Liver (tissue), 9 donors: Measurements from ENCODE around the gene PTPN22. TPM values are rescaled to one million over a fixed set of nuclear protein-coding genes. Genes with fewer than 3 reads are reported as not detected.

Experiments used
- DNase-seq: peaks from one replicate; pipeline ENCODE4 v3.0.0-alpha.2; 2017; ENCODE audit warnings: low spot score
- H3K27ac ChIP-seq, 2 donors: one replicate each; pipeline ENCODE4 v1.7.0; 2013; ENCODE audit warnings: inconsistent platforms in 2 of 2, low read length in 2 of 2, control low read depth in 1 of 2, low read depth in 1 of 2, mild to moderate bottlenecking in 1 of 2
- H3K27me3 ChIP-seq, 4 donors: one replicate each; pipeline versions ENCODE4 v1.6.1 to v1.7.0; 2013; ENCODE audit warnings: low read length in 3 of 4, inconsistent platforms in 1 of 4, mild to moderate bottlenecking in 1 of 4, moderate library complexity in 1 of 4; ENCODE audit not compliant: control insufficient read depth in 4 of 4, insufficient read depth in 4 of 4
- H3K36me3 ChIP-seq, 4 donors: one replicate each; pipeline versions ENCODE4 v1.6.1 to v1.7.0; 2013; ENCODE audit warnings: low read length in 3 of 4, mild to moderate bottlenecking in 3 of 4, low read depth in 1 of 4, moderate library complexity in 1 of 4; ENCODE audit not compliant: control insufficient read depth in 4 of 4, insufficient read depth in 3 of 4
- H3K4me1 ChIP-seq, 4 donors: one replicate each; pipeline versions ENCODE4 v1.6.1 to v1.7.0; 2013; ENCODE audit warnings: low read length in 3 of 4, mild to moderate bottlenecking in 3 of 4, moderate library complexity in 1 of 4; ENCODE audit not compliant: control insufficient read depth in 4 of 4, insufficient read depth in 4 of 4
- H3K4me3 ChIP-seq, 3 donors: one replicate each; pipeline versions ENCODE4 v1.6.1 to v1.7.0; 2013; ENCODE audit warnings: low read length in 3 of 3, control low read depth in 1 of 3, low read depth in 1 of 3, mild to moderate bottlenecking in 1 of 3
- H3K9ac ChIP-seq, 2 donors: one replicate each; pipeline ENCODE4 v1.7.0; 2013; ENCODE audit warnings: low read length in 2 of 2, mild to moderate bottlenecking in 2 of 2, moderate library complexity in 2 of 2, control low read depth in 1 of 2, low read depth in 1 of 2
- H3K9me3 ChIP-seq, 4 donors: one replicate each; pipeline versions ENCODE4 v1.6.1 to v1.7.0; 2013; ENCODE audit warnings: low read length in 3 of 4; ENCODE audit not compliant: control insufficient read depth in 4 of 4
- CTCF ChIP-seq: fragments of 150-350 bp; IDR thresholded peaks from 2 replicates; pipeline ENCODE4 v1.5.1; 2017; ENCODE audit warnings: improper control_type of control experiment, low read depth, low read length; ENCODE audit not compliant: missing input control
- EGR1 ChIP-seq, 2 donors: IDR thresholded peaks; 2 replicates each; pipeline ENCODE4 v1.6.1; 2016 to 2018; ENCODE audit warnings: antibody characterized with exemption in 2 of 2, low read depth in 2 of 2
- FOXA1 ChIP-seq: IDR thresholded peaks from 2 replicates; pipeline ENCODE4 v1.6.1; 2016; ENCODE audit warnings: antibody characterized with exemption
- FOXA2 ChIP-seq: IDR thresholded peaks from 2 replicates; pipeline ENCODE4 v1.6.1; 2016; ENCODE audit warnings: antibody characterized with exemption
- GABPA ChIP-seq, 2 donors: IDR thresholded peaks in 1 of 2; conservative IDR thresholded peaks in 1 of 2; 2 replicates each; pipeline ENCODE4 v1.6.1; 2016; ENCODE audit warnings: antibody characterized with exemption in 2 of 2, mild to moderate bottlenecking in 1 of 2, moderate library complexity in 1 of 2
- HNF4A ChIP-seq, 2 donors: conservative IDR thresholded peaks; 2 replicates each; pipeline ENCODE4 v1.6.1; 2016; ENCODE audit warnings: antibody characterized with exemption in 2 of 2, mild to moderate bottlenecking in 2 of 2
- HNF4G ChIP-seq: IDR thresholded peaks from 2 replicates; pipeline ENCODE4 v1.6.1; 2016; ENCODE audit warnings: antibody characterized with exemption
- JUND ChIP-seq, 2 donors: IDR thresholded peaks; 2 replicates each; pipeline ENCODE4 v1.6.1; 2016; ENCODE audit warnings: antibody characterized with exemption in 2 of 2
- MAX ChIP-seq: IDR thresholded peaks from 2 replicates; pipeline ENCODE4 v1.6.1; 2016; ENCODE audit warnings: antibody characterized with exemption
- RAD21 ChIP-seq, 2 donors: IDR thresholded peaks; 2 replicates each; pipeline ENCODE4 v1.6.1; 2016; ENCODE audit warnings: antibody characterized with exemption in 2 of 2, mild to moderate bottlenecking in 2 of 2
- SP1 ChIP-seq: IDR thresholded peaks from 2 replicates; pipeline ENCODE4 v1.6.1; 2018; ENCODE audit warnings: antibody characterized with exemption, mild to moderate bottlenecking
- TAF1 ChIP-seq: conservative IDR thresholded peaks from 2 replicates; pipeline ENCODE4 v1.6.1; 2016; ENCODE audit warnings: antibody characterized with exemption, mild to moderate bottlenecking
- YY1 ChIP-seq: IDR thresholded peaks from 2 replicates; pipeline ENCODE4 v1.6.1; 2016; ENCODE audit warnings: antibody characterized with exemption, mild to moderate bottlenecking
- WGBS: extraction: QIAGEN DNeasy Blood & Tissue Kit; methylation state at CpG from one replicate; pipeline ENCODE4 v1.1.7; 2013; 5-methylcytosine and 5-hydroxymethylcytosine counted together
- polyA plus RNA-seq, 2 donors: library from polyadenylated mRNA; stranded (reverse) in 1 of 2; unstranded in 1 of 2; fragments of 200-250 nt in 1 of 2; fragments of >200 nt in 1 of 2; fragmentation: Nextera tagmentation in 1 of 2; extraction: Ambion mirVana in 1 of 2; gene quantifications; one replicate each; pipeline versions ENCODE4 v1.2.1 to v1.2.3, GENCODE V29; 2013 to 2015
- total RNA-seq, 2 donors: library from RNA; depleted of rRNA; stranded (reverse); fragments of >200 nt; gene quantifications; one replicate each; pipeline ENCODE4 v1.2.3, GENCODE V29; 2014
- TF ChIP-seq, protein P1 (sequence below): IDR thresholded peaks from 2 replicates; pipeline ENCODE4 v1.6.1; 2016; ENCODE audit warnings: antibody characterized with exemption, mild to moderate bottlenecking
- TF ChIP-seq, protein P2 (sequence below): IDR thresholded peaks from 2 replicates; pipeline ENCODE4 v1.6.1; 2016; ENCODE audit warnings: antibody characterized with exemption
- donor health status: healthy.
- donor health status: healthy.
- donor health status: healthy.
- donor health status: healthy.
- donor health status: healthy.

The PTPN22 gene
- total and polyA plus RNA-seq, 4 donors, result 0.24 to 1.9 (median 1.0) TPM

DNA sequence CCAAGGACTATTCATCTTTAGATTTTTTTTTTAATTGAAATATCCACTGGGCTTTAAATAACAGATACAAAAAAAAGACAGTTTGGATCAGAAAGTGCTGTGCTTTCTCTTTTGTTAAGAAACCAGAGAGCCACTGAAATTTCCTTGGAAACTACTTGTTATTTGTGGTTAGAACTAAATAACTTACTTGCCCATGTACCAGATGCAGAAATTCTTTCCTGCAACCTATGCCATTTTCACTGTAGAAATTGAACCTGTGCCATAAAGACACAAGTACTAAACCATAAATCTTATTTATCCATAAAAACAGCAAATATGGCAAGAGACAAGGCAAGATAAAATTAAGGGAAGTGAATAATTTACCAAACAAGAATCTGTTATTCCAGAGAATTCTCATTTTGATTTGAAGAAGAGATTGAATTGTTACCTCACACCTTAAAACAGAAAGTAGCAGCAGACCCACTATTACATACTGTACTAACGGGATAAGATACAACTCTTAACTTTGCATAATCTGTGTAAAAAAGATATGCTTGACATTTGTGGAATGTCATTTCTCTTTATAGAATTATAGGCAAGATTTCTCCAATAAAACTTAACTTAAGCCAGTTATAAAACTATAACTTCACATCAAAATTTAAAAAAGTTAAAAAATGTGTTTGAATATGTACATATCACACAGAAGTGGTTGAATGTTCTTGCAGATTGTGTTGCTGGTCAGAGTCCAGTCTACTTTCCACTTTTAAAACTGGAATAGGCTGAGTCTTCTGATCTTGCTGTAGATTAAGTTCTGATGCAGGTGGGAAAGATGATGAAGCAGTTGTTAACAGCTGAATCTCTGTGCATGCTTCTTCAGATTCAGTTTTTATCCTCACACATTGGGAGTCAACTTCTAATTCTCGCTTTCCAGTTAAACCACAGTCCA is 105.9 kb downstream of the PTPN22 start:
- H3K27me3 ChIP-seq, result no peaks in the 10 kb centered on the region
- no peak for DNase-seq
- no peak overlapping the region for H3K27ac ChIP-seq
- no peak for TF ChIP-seq SP1
- TF ChIP-seq YY1, result no peak
- TF ChIP-seq, protein P1, sequence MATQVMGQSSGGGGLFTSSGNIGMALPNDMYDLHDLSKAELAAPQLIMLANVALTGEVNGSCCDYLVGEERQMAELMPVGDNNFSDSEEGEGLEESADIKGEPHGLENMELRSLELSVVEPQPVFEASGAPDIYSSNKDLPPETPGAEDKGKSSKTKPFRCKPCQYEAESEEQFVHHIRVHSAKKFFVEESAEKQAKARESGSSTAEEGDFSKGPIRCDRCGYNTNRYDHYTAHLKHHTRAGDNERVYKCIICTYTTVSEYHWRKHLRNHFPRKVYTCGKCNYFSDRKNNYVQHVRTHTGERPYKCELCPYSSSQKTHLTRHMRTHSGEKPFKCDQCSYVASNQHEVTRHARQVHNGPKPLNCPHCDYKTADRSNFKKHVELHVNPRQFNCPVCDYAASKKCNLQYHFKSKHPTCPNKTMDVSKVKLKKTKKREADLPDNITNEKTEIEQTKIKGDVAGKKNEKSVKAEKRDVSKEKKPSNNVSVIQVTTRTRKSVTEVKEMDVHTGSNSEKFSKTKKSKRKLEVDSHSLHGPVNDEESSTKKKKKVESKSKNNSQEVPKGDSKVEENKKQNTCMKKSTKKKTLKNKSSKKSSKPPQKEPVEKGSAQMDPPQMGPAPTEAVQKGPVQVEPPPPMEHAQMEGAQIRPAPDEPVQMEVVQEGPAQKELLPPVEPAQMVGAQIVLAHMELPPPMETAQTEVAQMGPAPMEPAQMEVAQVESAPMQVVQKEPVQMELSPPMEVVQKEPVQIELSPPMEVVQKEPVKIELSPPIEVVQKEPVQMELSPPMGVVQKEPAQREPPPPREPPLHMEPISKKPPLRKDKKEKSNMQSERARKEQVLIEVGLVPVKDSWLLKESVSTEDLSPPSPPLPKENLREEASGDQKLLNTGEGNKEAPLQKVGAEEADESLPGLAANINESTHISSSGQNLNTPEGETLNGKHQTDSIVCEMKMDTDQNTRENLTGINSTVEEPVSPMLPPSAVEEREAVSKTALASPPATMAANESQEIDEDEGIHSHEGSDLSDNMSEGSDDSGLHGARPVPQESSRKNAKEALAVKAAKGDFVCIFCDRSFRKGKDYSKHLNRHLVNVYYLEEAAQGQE, result no peak
- TF ChIP-seq RAD21 (IDR thresholded peaks at IDR 0.05), result no peak
- no peak for TF ChIP-seq HNF4G
- no peak for TF ChIP-seq HNF4A (conservative IDR thresholded peaks at IDR 0.05)
- TF ChIP-seq MAX, result no peak
- TF ChIP-seq CTCF, result no peak
- TF ChIP-seq TAF1, result no peak
- TF ChIP-seq, protein P2, sequence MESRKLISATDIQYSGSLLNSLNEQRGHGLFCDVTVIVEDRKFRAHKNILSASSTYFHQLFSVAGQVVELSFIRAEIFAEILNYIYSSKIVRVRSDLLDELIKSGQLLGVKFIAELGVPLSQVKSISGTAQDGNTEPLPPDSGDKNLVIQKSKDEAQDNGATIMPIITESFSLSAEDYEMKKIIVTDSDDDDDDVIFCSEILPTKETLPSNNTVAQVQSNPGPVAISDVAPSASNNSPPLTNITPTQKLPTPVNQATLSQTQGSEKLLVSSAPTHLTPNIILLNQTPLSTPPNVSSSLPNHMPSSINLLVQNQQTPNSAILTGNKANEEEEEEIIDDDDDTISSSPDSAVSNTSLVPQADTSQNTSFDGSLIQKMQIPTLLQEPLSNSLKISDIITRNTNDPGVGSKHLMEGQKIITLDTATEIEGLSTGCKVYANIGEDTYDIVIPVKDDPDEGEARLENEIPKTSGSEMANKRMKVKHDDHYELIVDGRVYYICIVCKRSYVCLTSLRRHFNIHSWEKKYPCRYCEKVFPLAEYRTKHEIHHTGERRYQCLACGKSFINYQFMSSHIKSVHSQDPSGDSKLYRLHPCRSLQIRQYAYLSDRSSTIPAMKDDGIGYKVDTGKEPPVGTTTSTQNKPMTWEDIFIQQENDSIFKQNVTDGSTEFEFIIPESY, result no peak
- no peak for TF ChIP-seq GABPA (IDR thresholded peaks at IDR 0.05 in 1 of 2, conservative IDR thresholded peaks at IDR 0.05 in 1 of 2)
- no peak for TF ChIP-seq EGR1 (IDR thresholded peaks at IDR 0.05; ENCODE audit: low read depth in 2 of 2)
- no peak for TF ChIP-seq FOXA2
- TF ChIP-seq FOXA1, result no peak
- no peak for TF ChIP-seq JUND (IDR thresholded peaks at IDR 0.05)
- WGBS, result 95% methylated on average over 2 of the region's 2 CpGs
- H3K4me1 ChIP-seq, result peaks cover 0 to 1% (median 0%) of the 10 kb centered on the region in 4 donors
- H3K9ac ChIP-seq, result no peak overlapping the region
- no peaks in the 10 kb centered on the region for H3K9me3 ChIP-seq
- no peak overlapping the region for H3K4me3 ChIP-seq
- H3K36me3 ChIP-seq, result peaks cover 0 to 22% (median 18%) of the 10 kb centered on the region in 4 donors

Other genes starting within 250 kb of the PTPN22 start
- 10 to 100 TPM in 1 of 2 donors, 1 to 10 TPM in 1; 9.4 to 14.0 TPM for gene PHTF1, start 112.2 kb downstream of the PTPN22 start, total RNA-seq
- 1 to 10 TPM; 3.2 to 5.2 TPM for gene PHTF1, start 112.2 kb downstream of the PTPN22 start, polyA plus RNA-seq
- gene RSBN1, start 59.2 kb downstream of the PTPN22 start, total RNA-seq, result 10 to 100 TPM in 1 of 2 donors, 1 to 10 TPM in 1; 7.7 to 11.3 TPM
- 1 to 10 TPM; 2.3 to 3.5 TPM for gene RSBN1, start 59.2 kb downstream of the PTPN22 start, polyA plus RNA-seq
- gene BCL2L15, start 15.9 kb upstream of the PTPN22 start, total RNA-seq, result under 1 TPM; 0.17 to 0.70 TPM
- under 1 TPM; 0.04 to 0.06 TPM for gene BCL2L15, start 15.9 kb upstream of the PTPN22 start, polyA plus RNA-seq
- gene AP4B1, start 33.1 kb upstream of the PTPN22 start, total RNA-seq, result 10 to 100 TPM in 1 of 2 donors, 1 to 10 TPM in 1; 9.4 to 10.6 TPM
- 1 to 10 TPM; 4.3 to 4.6 TPM for gene AP4B1, start 33.1 kb upstream of the PTPN22 start, polyA plus RNA-seq
- gene DCLRE1B, start 33.6 kb upstream of the PTPN22 start, total RNA-seq, result 1 to 10 TPM; 1.0 to 6.6 TPM
- 1 to 10 TPM in 1 of 2 donors, under 1 TPM in 1; 0.82 to 1.5 TPM for gene DCLRE1B, start 33.6 kb upstream of the PTPN22 start, polyA plus RNA-seq
- 10 to 100 TPM; 21.0 to 50.2 TPM for gene HIPK1, start 57.6 kb upstream of the PTPN22 start, total RNA-seq
- gene HIPK1, start 57.6 kb upstream of the PTPN22 start, polyA plus RNA-seq, result 1 to 10 TPM; 8.7 to 9.2 TPM
- gene OLFML3, start 107.8 kb upstream of the PTPN22 start, total RNA-seq, result 10 to 100 TPM; 10.8 to 13.6 TPM
- gene OLFML3, start 107.8 kb upstream of the PTPN22 start, polyA plus RNA-seq, result 10 to 100 TPM in 1 of 2 donors, 1 to 10 TPM in 1; 8.3 to 16.7 TPM